B cell (primary cell): ENCODE data around the gene L3MBTL4. TPM values are rescaled to one million over a fixed set of nuclear protein-coding genes. Genes with fewer than 3 reads are reported as not detected.

Experiments
- ATAC-seq: fragments of 200-7000 bp; cut with Tn5 transposase; one replicate; pipeline ENCODE4 v1.10.0; 2021; ENCODE audit warnings: low read depth, mild to moderate bottlenecking, moderate number of reproducible peaks, moderate library complexity
- CTCF ChIA-PET: fragments of 350-600 bp; sonication (Branson Sonifier 250); formaldehyde crosslinking; loops from one replicate; lab custom pipeline; 2021; ENCODE audit warnings: antibody characterized with exemption, inconsistent platforms; lab: Charles Lee
- POLR2A ChIA-PET: fragments of 350-600 bp; sonication (Branson Sonifier 250); formaldehyde crosslinking; loops from one replicate; lab custom pipeline; 2021; ENCODE audit warnings: antibody characterized with exemption; lab: Charles Lee
- DNase-seq: peaks from one replicate; pipeline ENCODE4 v3.0.0; 2013
- H2AFZ ChIP-seq: 2 replicates; pipeline ENCODE4 v1.6.1; 2012; ENCODE audit warnings: mild to moderate bottlenecking, low read depth, low read length; ENCODE audit not compliant: insufficient read depth, poor library complexity, severe bottlenecking
- H3K27ac ChIP-seq, 2 donors: 1 replicate in 1 of 2; 2 replicates in 1 of 2; pipeline ENCODE4 v1.5.1; 2012 to 2013; ENCODE audit warnings: low read length in 2 of 2, mild to moderate bottlenecking in 2 of 2, moderate library complexity in 1 of 2
- H3K27me3 ChIP-seq, 4 experiments: fragments of 200-600 bp in 1 of 4; sonication (generic) in 1 of 4; replicated peaks in 1 of 4; 1 replicate in 2 of 4; 2 replicates in 2 of 4; pipeline versions ENCODE4 v1.6.1 to v1.7.0; 2013 to 2016; ENCODE audit warnings: low read length in 3 of 4, mild to moderate bottlenecking in 2 of 4, mixed read lengths in 1 of 4, moderate library complexity in 1 of 4; ENCODE audit not compliant: insufficient read depth in 4 of 4, control insufficient read depth in 3 of 4; ENCODE audit errors: control extremely low read depth in 1 of 4
- H3K36me3 ChIP-seq, 2 experiments: replicated peaks in 1 of 2; 1 replicate in 1 of 2; 2 replicates in 1 of 2; pipeline versions ENCODE4 v1.6.1 to v1.7.1; 2013; ENCODE audit warnings: low read length in 1 of 2; ENCODE audit not compliant: insufficient read depth in 2 of 2, control insufficient read depth in 1 of 2; ENCODE audit errors: control extremely low read depth in 1 of 2, extremely low read depth in 1 of 2
- H3K4me1 ChIP-seq, 2 donors: fragments of 200-600 bp in 1 of 2; sonication (generic) in 1 of 2; 1 replicate in 1 of 2; 2 replicates in 1 of 2; pipeline versions ENCODE4 v1.5.1 to v1.6.1; 2013 to 2017; ENCODE audit warnings: low read length in 2 of 2; ENCODE audit not compliant: control insufficient read depth in 2 of 2, insufficient read depth in 2 of 2
- H3K4me2 ChIP-seq: replicated peaks from 2 replicates; pipeline ENCODE3; 2012; ENCODE audit warnings: mild to moderate bottlenecking, low read depth, low read length; ENCODE audit not compliant: poor library complexity, severe bottlenecking
- H3K4me3 ChIP-seq, 5 experiments: fragments of 200-600 bp in 1 of 5; sonication (generic) in 1 of 5; 1 replicate in 3 of 5; 2 replicates in 2 of 5; pipeline versions ENCODE4 v1.5.1 to v1.7.0; 2011 to 2016; ENCODE audit warnings: low read length in 4 of 5, mild to moderate bottlenecking in 4 of 5, low read depth in 2 of 5, control low read depth in 1 of 5, moderate library complexity in 1 of 5; ENCODE audit not compliant: insufficient read depth in 1 of 5; ENCODE audit errors: control extremely low read depth in 1 of 5, extremely low read depth in 1 of 5
- H3K79me2 ChIP-seq: fragments of 200-600 bp; sonication (generic); one replicate; pipeline ENCODE4 v1.6.0; 2016; ENCODE audit warnings: low read length; ENCODE audit not compliant: control insufficient read depth, insufficient read depth
- H3K9ac ChIP-seq: fragments of 200-600 bp; sonication (generic); 2 replicates; pipeline ENCODE4 v1.6.1; 2017; ENCODE audit warnings: mild to moderate bottlenecking, low read length, moderate library complexity
- H3K9me3 ChIP-seq, 3 donors: one replicate each; pipeline versions ENCODE4 v1.6.1 to v1.7.1; 2013; ENCODE audit warnings: low read length in 2 of 3; ENCODE audit not compliant: control insufficient read depth in 2 of 3, insufficient read depth in 1 of 3; ENCODE audit errors: control extremely low read depth in 1 of 3
- H4K20me1 ChIP-seq: 2 replicates; pipeline ENCODE4 v1.6.0; 2012; ENCODE audit warnings: mild to moderate bottlenecking, low read length; ENCODE audit not compliant: insufficient read depth, control insufficient read depth, poor library complexity, severe bottlenecking
- H3K27ac Mint-ChIP-seq: one replicate; pipeline ENCODE4 v1.8.0; 2021; ENCODE audit warnings: mixed read lengths
- H3K27me3 Mint-ChIP-seq: one replicate; pipeline ENCODE4 v1.8.0; 2021; ENCODE audit warnings: mixed read lengths
- H3K4me1 Mint-ChIP-seq: one replicate; pipeline ENCODE4 v1.8.0; 2021; ENCODE audit warnings: mixed read lengths
- H3K4me3 Mint-ChIP-seq: one replicate; pipeline ENCODE4 v1.8.0; 2021; ENCODE audit warnings: mixed read lengths
- H3K9me3 Mint-ChIP-seq: one replicate; pipeline ENCODE4 v1.8.0; 2022; ENCODE audit warnings: mixed read lengths; ENCODE audit not compliant: insufficient read depth
- CTCF ChIP-seq: fragments of 200-600 bp; IDR thresholded peaks from one replicate; pipeline ENCODE4 v1.8.0; 2022; ENCODE audit warnings: antibody characterized with exemption, mild to moderate bottlenecking
- EZH2 ChIP-seq: IDR thresholded peaks from 2 replicates; pipeline ENCODE4 v1.6.1; 2012; ENCODE audit warnings: borderline replicate concordance, low read depth, mild to moderate bottlenecking, moderate library complexity, low read length; ENCODE audit not compliant: insufficient read depth, poor library complexity, severe bottlenecking
- WGBS: methylation state at CpG from one replicate; pipeline ENCODE4 v1.1.5; 2013; ENCODE audit warnings: missing lambda C conversion rate; ENCODE audit not compliant: insufficient coverage; 5-methylcytosine and 5-hydroxymethylcytosine counted together
- intact Hi-C: fragments of 100-400 bp; cut with micrococcal nuclease; formaldehyde crosslinking; loops from one replicate; pipeline ENCODE4 v1.10.0; 2022
- polyA plus RNA-seq: library from polyadenylated mRNA; depleted of rRNA; stranded (reverse); fragments of >200 nt; gene quantifications from 2 replicates; pipeline ENCODE4 v1.2.3, GENCODE V29; 2012
- total RNA-seq, 2 donors: library from RNA; stranded (reverse); fragments of 120-200 nt in 1 of 2; gene quantifications; 1 replicate in 1 of 2; 2 replicates in 1 of 2; pipeline versions ENCODE4 v1.2.3 to v1.2.4, GENCODE V29; 2013 to 2022

The L3MBTL4 gene
- total and polyA plus RNA-seq, 2 donors (not counting 1 experiment from before 2014, with no cell fraction given): 3.0 to 11.9 TPM

DNA sequence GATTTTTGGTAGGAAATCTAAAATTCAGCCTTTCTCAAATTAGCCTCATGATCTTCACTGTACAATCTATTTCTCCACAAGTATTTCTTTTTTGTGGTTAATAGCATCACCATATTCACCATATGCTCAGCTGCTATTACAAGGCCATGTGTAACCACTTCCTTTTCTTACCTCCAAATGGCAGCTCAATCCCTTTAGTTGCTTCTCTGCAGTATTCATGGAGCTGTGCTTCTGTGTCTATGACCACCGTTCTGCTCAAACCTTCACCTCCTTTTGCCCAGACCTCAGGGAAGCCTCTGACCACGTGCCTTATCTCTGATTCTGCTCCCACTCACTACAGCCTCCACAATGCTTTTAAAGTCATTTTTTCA lies 392.7 kb downstream of the L3MBTL4 start:
- ATAC-seq (no peak), DNase-seq (no peak)
- ChIA-PET CTCF (no interaction called here), POLR2A (no interaction called here)
- Mint-ChIP-seq H3K4me1 (no peaks in the 10 kb centered on the region), H3K4me3 (no peak overlapping the region), H3K9me3 (no peaks in the 10 kb centered on the region), H3K27me3 (no peaks in the 10 kb centered on the region), H3K27ac (no peak overlapping the region)
- H3K36me3 ChIP-seq: no peaks in the 10 kb centered on the region
- H3K27me3 ChIP-seq: no peaks in the 10 kb centered on the region
- no peak overlapping the region for H3K4me2 ChIP-seq
- TF ChIP-seq CTCF (no peak), EZH2 (no peak)
- 0% methylated on average over 2 of the region's 2 CpGs for WGBS
- no peak overlapping the region for H3K4me3 ChIP-seq
- intact Hi-C loops: no loop called here
- no peaks in the 10 kb centered on the region for H4K20me1 ChIP-seq
- no peaks in the 10 kb centered on the region for H3K79me2 ChIP-seq
- no peak overlapping the region for H2AFZ ChIP-seq
- no peak overlapping the region for H3K9ac ChIP-seq
- no peak overlapping the region for H3K27ac ChIP-seq
- H3K9me3 ChIP-seq: peaks cover 0 to 3% (median 0%) of the 10 kb centered on the region in 3 donors
- H3K4me1 ChIP-seq: no peaks in the 10 kb centered on the region

DNA sequence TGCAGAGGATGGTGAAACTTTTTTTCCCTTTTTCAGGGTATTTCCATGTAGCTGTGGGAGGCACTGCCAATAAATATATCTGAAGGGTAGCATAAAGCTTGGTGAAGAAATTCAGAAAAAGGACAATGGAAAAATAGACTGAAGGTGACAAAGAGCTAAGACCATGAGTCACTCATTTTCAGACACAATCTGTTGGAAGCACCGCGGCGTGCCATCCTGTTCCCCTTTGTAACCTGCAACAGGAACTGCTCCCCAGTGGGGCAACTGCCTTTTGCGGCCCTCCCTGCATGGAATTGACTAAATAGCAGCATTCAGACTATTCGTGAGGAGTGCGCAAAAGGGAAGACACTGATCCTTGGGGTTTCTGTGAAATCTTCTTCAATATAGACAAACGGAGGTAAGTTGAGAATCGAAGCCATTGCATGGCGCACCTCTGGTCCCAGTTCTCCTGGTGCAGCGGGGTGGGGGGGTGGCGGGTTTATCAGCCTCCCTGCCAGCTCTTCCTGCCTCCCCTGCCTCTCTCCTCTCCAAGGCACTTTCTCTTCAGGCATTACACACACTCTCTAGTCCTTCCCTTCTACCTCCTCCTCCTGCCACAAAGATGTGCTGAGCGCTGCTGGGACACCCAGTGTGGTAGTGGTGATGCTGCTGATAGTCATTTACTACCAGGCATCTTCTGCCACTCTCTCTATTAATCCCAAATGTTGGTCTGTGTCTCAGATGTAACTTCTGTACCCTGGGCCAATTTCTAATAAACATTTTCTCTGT lies 393.2 kb downstream of the L3MBTL4 start:
- POLR2A ChIA-PET: no interaction called here
- 72% methylated on average over 9 of the region's 12 CpGs for WGBS
- H3K4me2 ChIP-seq: no peak overlapping the region

More for the DNA sequence above, 393.2 kb downstream of the L3MBTL4 start:
- H3K27me3 Mint-ChIP-seq: no peaks in the 10 kb centered on the region
- H3K9me3 ChIP-seq: peaks cover 0 to 3% (median 0%) of the 10 kb centered on the region in 3 donors
- no peaks in the 10 kb centered on the region for H3K4me1 ChIP-seq
- H3K4me3 Mint-ChIP-seq: no peak overlapping the region
- TF ChIP-seq EZH2 (no peak), CTCF (no peak)
- H3K27ac ChIP-seq: no peak overlapping the region
- CTCF ChIA-PET: no interaction called here
- intact Hi-C loops: no loop called here
- H3K4me3 ChIP-seq: no peak overlapping the region
- H3K4me1 Mint-ChIP-seq: no peaks in the 10 kb centered on the region
- H3K36me3 ChIP-seq: no peaks in the 10 kb centered on the region
- no peak overlapping the region for H3K27ac Mint-ChIP-seq
- no peaks in the 10 kb centered on the region for H3K79me2 ChIP-seq
- no peak overlapping the region for H3K9ac ChIP-seq
- no peak overlapping the region for H2AFZ ChIP-seq
- DNase-seq: no peak
- H3K9me3 Mint-ChIP-seq: no peaks in the 10 kb centered on the region
- no peaks in the 10 kb centered on the region for H3K27me3 ChIP-seq
- ATAC-seq: no peak
- no peaks in the 10 kb centered on the region for H4K20me1 ChIP-seq
